Stimulated activated naive CD8-positive, alpha-beta T cell treated with anti-CD3 and anti-CD28 coated beads, Interleukin-15, Interleukin-2, amounts not matched to agents 100 U/mL and 50 U/mL, for 24 hours (primary cell): ENCODE measurements around the gene FAM187B.
A peak's percentile ranks its signal among the peaks of the same experiment; 100 is the strongest.
"Not testable (repeated sequence)": the region's sequence is repeated elsewhere in the genome, so short reads cannot be mapped to it uniquely, and the experiment has no call there.

ENCODE experiments used
- ATAC-seq: fragments of 150-1000 bp; cut with Tn5 transposase; one replicate; pipeline ENCODE4 v1.10.0; 2021
- DNase-seq: peaks from one replicate; pipeline ENCODE4 v3.0.0; 2021

FAM187B gene

GRCh38 chr19:35213663-35214632, 14.6 kb downstream of the FAM187B start:
- peak; percentile 80 for DNase-seq
- ATAC-seq, result peak; percentile 74

- no peak for ATAC-seq
Observed at GRCh38 chr19:35212241-35212640, 16.3 kb downstream of the FAM187B start.

GRCh38 chr19:35211545-35212230, 16.9 kb downstream of the FAM187B start:
- peak; percentile 69 for DNase-seq
- peak; percentile 34 for ATAC-seq

More at GRCh38 chr19:35212241-35212640, 16.3 kb downstream of the FAM187B start:
- DNase-seq, result no peak

GRCh38 chr19:35209646-35210045, 18.9 kb downstream of the FAM187B start:
- no peak for DNase-seq
- no peak for ATAC-seq

- DNase-seq (peak; percentile 15), ATAC-seq (no peak)
Observed at GRCh38 chr19:35208121-35208520, 20.4 kb downstream of the FAM187B start.

GRCh38 chr19:35207391-35207871, 21.1 kb downstream of the FAM187B start:
- DNase-seq (peak; percentile 7), ATAC-seq (no peak)

- ATAC-seq, result no peak
- peak; percentile 9 for DNase-seq
Observed at GRCh38 chr19:35206855-35207254, 21.7 kb downstream of the FAM187B start.

GRCh38 chr19:35206379-35206778, 22.2 kb downstream of the FAM187B start:
- peak; percentile 36 for DNase-seq
- ATAC-seq, result peak; percentile 48

GRCh38 chr19:35205733-35206323, 22.7 kb downstream of the FAM187B start:
- DNase-seq (no peak), ATAC-seq (no peak)

GRCh38 chr19:35204799-35205732, 23.5 kb downstream of the FAM187B start:
- ATAC-seq (peak; percentile 50), DNase-seq (peak; percentile 44)

GRCh38 chr19:35202722-35203688, 25.5 kb downstream of the FAM187B start:
- no peak for DNase-seq
- ATAC-seq, result peak; percentile 41

- DNase-seq, result no peak
- ATAC-seq, result no peak
Observed at GRCh38 chr19:35199481-35199880, 29.1 kb downstream of the FAM187B start.

GRCh38 chr19:35196861-35197260, 31.7 kb downstream of the FAM187B start:
- not testable (repeated sequence) for ATAC-seq, DNase-seq

GRCh38 chr19:35195830-35196229, 32.7 kb downstream of the FAM187B start:
- no peak for DNase-seq
- ATAC-seq, result no peak

GRCh38 chr19:35194012-35194984, 34.2 kb downstream of the FAM187B start:
- DNase-seq (no peak), ATAC-seq (no peak)

- DNase-seq (no peak), ATAC-seq (peak; percentile 61)
Observed at GRCh38 chr19:35184884-35185283, 43.7 kb downstream of the FAM187B start.

GRCh38 chr19:35184267-35184666, 44.3 kb downstream of the FAM187B start:
- ATAC-seq (no peak), DNase-seq (no peak)

GRCh38 chr19:35181387-35181786, 47.2 kb downstream of the FAM187B start:
- no peak for ATAC-seq
- no peak for DNase-seq

GRCh38 chr19:35179830-35180229, 48.7 kb downstream of the FAM187B start:
- peak; percentile 53 for ATAC-seq
- no peak for DNase-seq
